Stimulated activated CD4-positive, alpha-beta T cell treated with anti-CD3 and anti-CD28 coated beads, Interleukin-12 subunit alpha, Interleukin-12 subunit beta, amount 100 ng/mL, for 24 hours (primary cell): Measurements from ENCODE around the gene ICAM4.
"Not testable (repeated sequence)": the region's sequence is repeated elsewhere in the genome, so short reads cannot be mapped to it uniquely, and the experiment has no call there.

ENCODE experiments used
- DNase-seq, 2 experiments: peaks; one replicate each; pipeline ENCODE4 v3.0.0-alpha.2; 2020; ENCODE audit warnings: low read depth in 2 of 2

ICAM4 gene

DNA sequence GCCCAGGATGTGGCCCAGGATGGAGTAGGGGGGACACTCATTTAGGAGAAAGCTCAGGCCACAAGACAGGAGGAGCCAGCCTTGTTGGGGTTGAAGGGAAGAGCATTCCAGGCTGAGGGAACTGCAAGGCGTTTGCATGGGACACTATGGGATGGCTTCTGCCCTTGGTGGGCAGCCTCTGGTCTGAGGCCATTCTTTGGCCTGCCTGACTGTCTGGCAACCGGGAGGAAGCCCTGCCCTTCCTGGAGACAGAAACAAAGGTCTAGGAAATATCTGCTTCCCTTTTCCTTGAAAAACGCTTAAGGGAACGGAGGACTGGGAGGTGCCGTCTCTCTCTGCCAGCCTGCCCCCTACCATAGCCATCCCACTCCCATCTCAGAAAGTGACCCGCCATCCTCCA is 18.7 kb upstream of the ICAM4 start:
- DNase-seq, result no peak

DNA sequence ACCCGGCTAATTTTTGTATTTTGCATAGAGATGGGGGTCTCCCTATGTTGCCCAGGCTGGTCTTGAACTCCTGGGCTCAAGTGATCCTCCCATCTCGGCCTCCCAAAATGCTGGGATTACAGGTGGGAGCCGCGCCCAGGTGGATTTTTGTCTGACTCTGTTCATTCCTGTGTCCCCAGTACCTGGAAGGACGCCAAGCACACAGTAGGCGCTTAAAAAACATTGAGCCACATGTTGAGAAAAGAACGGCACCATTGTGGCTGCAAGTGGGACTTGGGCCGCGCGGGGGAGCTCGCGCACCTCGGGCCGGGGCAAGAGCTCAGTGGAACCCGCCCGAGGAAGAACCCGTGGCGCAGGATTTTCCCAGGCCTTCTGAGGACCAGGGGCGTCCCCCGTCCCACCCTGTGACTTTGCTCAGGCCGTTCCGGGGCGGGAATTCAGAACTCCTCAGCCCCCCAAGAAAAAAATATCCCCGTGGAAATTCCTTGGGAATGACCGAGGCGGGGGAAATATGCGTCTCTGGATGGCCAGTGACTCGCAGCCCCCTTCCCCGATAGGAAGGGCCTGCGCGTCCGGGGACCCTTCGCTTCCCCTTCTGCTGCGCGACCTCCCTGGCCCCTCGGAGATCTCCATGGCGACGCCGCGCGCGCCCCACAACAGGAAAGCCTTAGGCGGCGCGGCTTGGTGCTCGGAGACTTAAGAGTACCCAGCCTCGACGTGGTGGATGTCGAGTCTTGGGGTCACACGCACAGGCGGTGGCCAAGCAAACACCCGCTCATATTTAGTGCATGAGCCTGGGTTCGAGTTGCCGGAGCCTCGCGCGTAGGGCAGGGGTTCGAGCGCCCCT is 17.2 kb upstream of the ICAM4 start:
- peak; percentile 70 to 88 for DNase-seq

GRCh38 chr19:10270180-10270615 is 16.6 kb upstream of the ICAM4 start:
- peak in 1 of 2 experiments; percentile 77 for DNase-seq

DNA sequence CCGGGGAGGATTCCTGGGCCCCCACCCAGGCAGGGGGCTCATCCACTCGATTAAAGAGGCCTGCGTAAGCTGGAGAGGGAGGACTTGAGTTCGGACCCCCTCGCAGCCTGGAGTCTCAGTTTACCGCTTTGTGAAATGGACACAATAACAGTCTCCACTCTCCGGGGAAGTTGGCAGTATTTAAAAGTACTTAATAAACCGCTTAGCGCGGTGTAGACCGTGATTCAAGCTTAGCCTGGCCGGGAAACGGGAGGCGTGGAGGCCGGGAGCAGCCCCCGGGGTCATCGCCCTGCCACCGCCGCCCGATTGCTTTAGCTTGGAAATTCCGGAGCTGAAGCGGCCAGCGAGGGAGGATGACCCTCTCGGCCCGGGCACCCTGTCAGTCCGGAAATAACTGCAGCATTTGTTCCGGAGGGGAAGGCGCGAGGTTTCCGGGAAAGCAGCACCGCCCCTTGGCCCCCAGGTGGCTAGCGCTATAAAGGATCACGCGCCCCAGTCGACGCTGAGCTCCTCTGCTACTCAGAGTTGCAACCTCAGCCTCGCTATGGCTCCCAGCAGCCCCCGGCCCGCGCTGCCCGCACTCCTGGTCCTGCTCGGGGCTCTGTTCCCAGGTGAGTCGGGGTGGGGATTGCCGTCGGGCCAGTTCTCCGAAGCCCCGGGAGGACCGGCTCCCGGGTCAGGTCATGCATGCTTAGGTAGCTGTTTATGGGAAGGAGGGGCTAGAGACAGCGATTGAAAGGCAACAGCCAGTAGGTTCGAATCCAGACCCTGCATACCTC is 15.9 kb upstream of the ICAM4 start, which contains the start of gene ICAM1:
ICAM1 (plus strand) TSS at position 505 of the 779 bp plus-strand sequence; CDS start at position 545, 40 bp downstream.
- peak in 1 of 2 experiments; percentile 70 for DNase-seq

GRCh38 chr19:10271543-10272086 is 15.1 kb upstream of the ICAM4 start:
- DNase-seq, result no peak

- DNase-seq, result no peak
These were observed 12.2 kb upstream of the ICAM4 start for GRCh38 chr19:10274589-10274988.

GRCh38 chr19:10277795-10278589 is 8.8 kb upstream of the ICAM4 start:
- no peak for DNase-seq

- DNase-seq, result no peak
These were observed 7.8 kb upstream of the ICAM4 start for GRCh38 chr19:10278935-10279334.

DNA sequence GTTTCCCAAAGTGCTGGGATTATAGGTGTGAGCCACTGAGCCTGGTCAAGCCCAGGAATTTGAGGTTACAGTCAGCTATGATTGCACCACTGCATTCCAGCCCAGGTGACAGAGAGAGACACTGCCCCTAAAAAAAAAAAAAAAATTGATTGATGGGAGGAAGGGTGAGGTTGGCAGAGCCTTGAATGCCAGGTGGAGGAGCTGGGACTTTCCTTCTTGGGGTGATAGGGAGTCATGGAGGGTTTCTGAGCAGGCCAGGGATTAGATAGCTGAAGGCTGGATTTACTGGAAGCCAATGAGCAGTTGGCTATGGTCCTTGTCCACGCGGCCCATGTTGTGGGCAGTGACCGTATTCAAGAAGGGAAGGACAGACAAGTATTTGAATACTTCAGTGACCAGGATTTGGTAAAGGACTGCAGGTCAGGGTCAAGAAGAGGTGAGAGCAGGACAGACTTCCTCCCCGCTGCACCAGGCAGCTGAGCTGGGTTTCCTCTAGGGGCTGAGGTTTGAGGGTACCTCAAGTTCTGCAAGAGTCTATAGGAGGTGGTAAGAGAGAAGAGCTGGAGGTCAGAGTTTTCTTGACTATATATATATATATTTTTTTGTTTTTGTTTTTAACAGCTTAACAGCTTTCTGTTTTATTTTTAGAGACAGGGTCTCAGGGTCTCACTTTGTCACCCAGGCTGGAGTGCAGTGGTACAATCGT is 6.9 kb upstream of the ICAM4 start:
- DNase-seq, result no peak

- not testable (repeated sequence) for DNase-seq
These were observed 4.7 kb upstream of the ICAM4 start for GRCh38 chr19:10282043-10282442.

- no peak for DNase-seq
These were observed 3.3 kb upstream of the ICAM4 start for GRCh38 chr19:10283301-10284064.

DNA sequence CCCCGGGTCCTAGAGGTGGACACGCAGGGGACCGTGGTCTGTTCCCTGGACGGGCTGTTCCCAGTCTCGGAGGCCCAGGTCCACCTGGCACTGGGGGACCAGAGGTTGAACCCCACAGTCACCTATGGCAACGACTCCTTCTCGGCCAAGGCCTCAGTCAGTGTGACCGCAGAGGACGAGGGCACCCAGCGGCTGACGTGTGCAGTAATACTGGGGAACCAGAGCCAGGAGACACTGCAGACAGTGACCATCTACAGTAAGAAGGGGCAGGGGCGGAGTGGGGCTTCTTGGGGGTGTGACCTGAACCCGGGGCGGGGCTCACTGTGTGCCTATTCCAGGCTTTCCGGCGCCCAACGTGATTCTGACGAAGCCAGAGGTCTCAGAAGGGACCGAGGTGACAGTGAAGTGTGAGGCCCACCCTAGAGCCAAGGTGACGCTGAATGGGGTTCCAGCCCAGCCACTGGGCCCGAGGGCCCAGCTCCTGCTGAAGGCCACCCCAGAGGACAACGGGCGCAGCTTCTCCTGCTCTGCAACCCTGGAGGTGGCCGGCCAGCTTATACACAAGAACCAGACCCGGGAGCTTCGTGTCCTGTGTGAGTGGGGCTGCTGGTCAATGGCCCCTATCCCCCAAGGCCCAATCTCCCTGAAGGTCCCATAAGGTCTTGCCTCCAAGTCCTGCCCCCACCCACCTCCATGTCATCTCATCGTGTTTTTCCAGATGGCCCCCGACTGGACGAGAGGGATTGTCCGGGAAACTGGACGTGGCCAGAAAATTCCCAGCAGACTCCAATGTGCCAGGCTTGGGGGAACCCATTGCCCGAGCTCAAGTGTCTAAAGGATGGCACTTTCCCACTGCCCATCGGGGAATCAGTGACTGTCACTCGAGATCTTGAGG is 2.4 kb upstream of the ICAM4 start:
- DNase-seq, result no peak

- DNase-seq, result no peak
These were observed 1.8 kb upstream of the ICAM4 start for GRCh38 chr19:10284960-10285278.

- DNase-seq, result no peak
These were observed 1.4 kb upstream of the ICAM4 start for GRCh38 chr19:10285393-10285792.

DNA sequence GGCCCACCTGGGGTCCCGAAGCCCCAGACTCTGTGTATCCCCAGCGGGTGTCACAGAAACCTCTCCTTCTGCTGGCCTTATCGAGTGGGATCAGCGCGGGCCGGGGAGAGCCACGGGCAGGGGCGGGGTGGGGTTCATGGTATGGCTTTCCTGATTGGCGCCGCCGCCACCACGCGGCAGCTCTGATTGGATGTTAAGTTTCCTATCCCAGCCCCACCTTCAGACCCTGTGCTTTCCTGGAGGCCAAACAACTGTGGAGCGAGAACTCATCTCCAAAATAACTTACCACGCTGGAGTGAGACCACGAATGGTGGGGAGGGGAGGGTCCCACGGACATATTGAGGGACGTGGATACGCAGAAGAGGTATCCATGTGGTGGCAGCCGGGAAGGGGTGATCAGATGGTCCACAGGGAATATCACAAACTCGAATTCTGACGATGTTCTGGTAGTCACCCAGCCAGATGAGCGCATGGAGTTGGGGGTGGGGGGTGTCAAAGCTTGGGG is 2.0 kb downstream of the ICAM4 start:
- no peak for DNase-seq

DNA sequence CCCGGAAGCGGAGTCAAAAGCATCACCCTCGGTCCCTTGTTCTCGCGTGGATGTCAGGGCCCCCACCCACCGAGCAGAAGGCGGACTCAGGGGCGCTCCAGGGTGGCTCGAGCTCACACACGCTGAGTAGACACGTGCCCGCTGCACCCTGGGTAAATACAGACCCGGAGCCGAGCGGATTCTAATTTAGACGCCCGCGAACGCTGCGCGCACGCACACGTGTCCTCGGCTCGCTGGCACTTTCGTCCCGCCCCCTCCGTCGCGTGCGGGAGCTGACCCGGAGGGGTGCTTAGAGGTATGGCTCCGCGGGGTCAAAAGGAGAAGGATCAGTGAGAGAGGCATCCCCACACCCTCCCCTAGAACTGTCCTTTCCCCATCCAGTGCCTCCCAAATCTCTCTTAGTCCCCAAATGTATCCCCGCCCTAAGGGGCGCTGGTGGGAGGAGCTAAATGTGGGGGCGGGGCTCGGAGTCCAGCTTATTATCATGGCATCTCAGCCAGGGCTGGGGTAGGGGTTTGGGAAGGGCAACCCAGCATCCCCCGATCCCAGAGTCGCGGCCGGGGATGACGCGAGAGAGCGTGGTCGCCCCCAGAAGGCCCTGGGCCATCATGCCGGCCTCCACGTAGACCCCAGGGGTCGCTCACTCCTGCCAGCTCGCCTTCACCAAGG is 2.5 kb downstream of the ICAM4 start:
- peak in 1 of 2 experiments; percentile 36 for DNase-seq

- no peak for DNase-seq
These were observed 3.1 kb downstream of the ICAM4 start, which contains the start of gene ICAM5 for GRCh38 chr19:10289836-10290356. ICAM5 (plus strand) TSS chr19:10289952; CDS start chr19:10290044, 92 bp downstream.

- DNase-seq, result no peak
These were observed 3.7 kb downstream of the ICAM4 start for GRCh38 chr19:10290357-10290875.
